ENCODE data around the gene CALU. TPM values are rescaled to one million over a fixed set of nuclear protein-coding genes. Genes with fewer than 3 reads are reported as not detected.
A peak's percentile ranks its signal among the peaks of the same experiment; 100 is the strongest.

The CALU gene
- polyA plus RNA-seq, 3 donors: 13.8 to 44.0 (median 33.2) TPM

DNA sequence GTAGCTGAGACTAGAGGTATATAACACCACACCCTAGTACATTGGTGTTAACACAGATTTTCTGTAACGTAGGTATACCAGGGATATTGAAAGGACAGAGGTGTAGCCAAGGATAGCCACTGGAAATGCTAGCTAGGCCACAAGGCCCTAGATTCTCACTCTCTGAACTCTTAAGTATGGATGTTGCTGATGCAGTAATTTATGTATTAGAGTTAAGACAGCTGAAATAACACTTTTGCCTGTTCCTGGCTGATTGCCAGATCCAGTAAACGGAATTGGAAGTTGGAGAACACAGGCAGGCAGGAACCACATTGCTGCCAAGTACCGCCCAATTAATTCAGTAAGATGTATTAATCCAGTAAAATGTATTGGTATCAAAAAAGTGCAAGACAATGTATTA lies 1.8 kb downstream of the CALU start:
- Histone ChIP-seq H4K20me1 (ENCODE audit: insufficient read depth, low read length) (peaks cover 21% of the 10 kb centered on the region), H3K27ac (ENCODE audit: low read depth in 1 of 2, low read length in 2 of 2) (no peak overlapping the region), H3K4me2 (replicated peaks; ENCODE audit: extremely low read depth, low read length, poor library complexity, severe bottlenecking) (no peak overlapping the region), H3K9me3 (replicated peaks in 1 of 2; ENCODE audit: control insufficient read depth in 1 of 2, insufficient read depth in 1 of 2, low read length in 2 of 2) (no peaks in the 10 kb centered on the region), H3K79me2 (ENCODE audit: insufficient read depth, low read length) (peaks cover 69% of the 10 kb centered on the region), H3K36me3 (replicated peaks in 1 of 2; ENCODE audit: control insufficient read depth in 1 of 2, insufficient read depth in 2 of 2, low read length in 2 of 2) (no peaks in the 10 kb centered on the region), H2AFZ (ENCODE audit: insufficient read depth, low read depth, low read length, poor library complexity, severe bottlenecking) (no peak overlapping the region), H3K4me1 (ENCODE audit: control insufficient read depth in 1 of 2, insufficient read depth in 2 of 2, low read length in 2 of 2) (peaks cover 21 to 31% of the 10 kb centered on the region in 2 donors), H3K9ac (ENCODE audit: insufficient read depth, low read length, poor library complexity, severe bottlenecking) (no peak overlapping the region), H3K27me3 (ENCODE audit: control insufficient read depth in 2 of 2, insufficient read depth in 2 of 2, low read length in 2 of 2) (no peaks in the 10 kb centered on the region), H3K4me3 (replicated peaks in 1 of 3; ENCODE audit: low read depth in 2 of 3, low read length in 3 of 3) (no peak overlapping the region)
- Mint-ChIP-seq H3K27me3 (ENCODE audit: low read depth in 3 of 3) (peaks cover 0 to 2% (median 0%) of the 10 kb centered on the region in 3 donors), H3K4me1 (peaks cover 33% of the 10 kb centered on the region), H3K36me3 (peaks cover 5 to 11% of the 10 kb centered on the region in 2 donors), H3K27ac (peak overlapping the region in 1 of 7 donors; percentile 38), H3K9me3 (no peaks in the 10 kb centered on the region), H3K4me3 (peak overlapping the region in 1 of 2 donors; percentile 42)
- intact Hi-C loops (cut with micrococcal nuclease): loop anchor here in 1 of 2 donors (10.0 kb wide), 1 partner anchor 124 kb away; the partner anchor contains the start of gene ATP6V1F
- WGBS (ENCODE audit: insufficient coverage): 80% methylated on average over 1 of the region's 3 CpGs
- TF ChIP-seq, protein P1, sequence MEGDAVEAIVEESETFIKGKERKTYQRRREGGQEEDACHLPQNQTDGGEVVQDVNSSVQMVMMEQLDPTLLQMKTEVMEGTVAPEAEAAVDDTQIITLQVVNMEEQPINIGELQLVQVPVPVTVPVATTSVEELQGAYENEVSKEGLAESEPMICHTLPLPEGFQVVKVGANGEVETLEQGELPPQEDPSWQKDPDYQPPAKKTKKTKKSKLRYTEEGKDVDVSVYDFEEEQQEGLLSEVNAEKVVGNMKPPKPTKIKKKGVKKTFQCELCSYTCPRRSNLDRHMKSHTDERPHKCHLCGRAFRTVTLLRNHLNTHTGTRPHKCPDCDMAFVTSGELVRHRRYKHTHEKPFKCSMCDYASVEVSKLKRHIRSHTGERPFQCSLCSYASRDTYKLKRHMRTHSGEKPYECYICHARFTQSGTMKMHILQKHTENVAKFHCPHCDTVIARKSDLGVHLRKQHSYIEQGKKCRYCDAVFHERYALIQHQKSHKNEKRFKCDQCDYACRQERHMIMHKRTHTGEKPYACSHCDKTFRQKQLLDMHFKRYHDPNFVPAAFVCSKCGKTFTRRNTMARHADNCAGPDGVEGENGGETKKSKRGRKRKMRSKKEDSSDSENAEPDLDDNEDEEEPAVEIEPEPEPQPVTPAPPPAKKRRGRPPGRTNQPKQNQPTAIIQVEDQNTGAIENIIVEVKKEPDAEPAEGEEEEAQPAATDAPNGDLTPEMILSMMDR (IDR thresholded peaks at IDR 0.05): no peak
- no peak for DNase-seq

DNA sequence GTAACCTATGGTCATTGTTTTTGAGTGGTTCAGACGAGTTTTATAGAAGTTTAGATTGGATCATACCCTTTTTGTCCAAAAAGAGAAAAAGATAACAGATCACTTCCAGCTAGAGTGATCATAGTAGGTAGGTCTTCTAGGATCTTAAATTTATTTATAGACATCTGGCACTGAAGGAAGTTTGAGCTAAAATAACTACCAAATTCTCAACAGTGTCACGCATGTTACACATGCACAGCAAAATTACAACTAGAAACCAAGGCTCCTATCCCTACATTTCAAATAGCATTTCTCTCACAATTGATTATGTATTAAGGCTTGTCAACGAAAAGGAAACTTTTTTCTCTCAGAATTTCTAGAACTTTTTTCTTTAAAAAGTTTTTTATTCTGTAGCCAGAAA lies 2.3 kb downstream of the CALU start:
- Histone ChIP-seq H3K9me3 (replicated peaks in 1 of 2; ENCODE audit: control insufficient read depth in 1 of 2, insufficient read depth in 1 of 2, low read length in 2 of 2) (no peaks in the 10 kb centered on the region), H3K4me1 (ENCODE audit: control insufficient read depth in 1 of 2, insufficient read depth in 2 of 2, low read length in 2 of 2) (peaks cover 21 to 30% of the 10 kb centered on the region in 2 donors), H3K27me3 (ENCODE audit: control insufficient read depth in 2 of 2, insufficient read depth in 2 of 2, low read length in 2 of 2) (no peaks in the 10 kb centered on the region), H4K20me1 (ENCODE audit: insufficient read depth, low read length) (peaks cover 23% of the 10 kb centered on the region), H3K4me2 (replicated peaks; ENCODE audit: extremely low read depth, low read length, poor library complexity, severe bottlenecking) (no peak overlapping the region), H2AFZ (ENCODE audit: insufficient read depth, low read depth, low read length, poor library complexity, severe bottlenecking) (no peak overlapping the region), H3K79me2 (ENCODE audit: insufficient read depth, low read length) (peaks cover 74% of the 10 kb centered on the region), H3K4me3 (replicated peaks in 1 of 3; ENCODE audit: low read depth in 2 of 3, low read length in 3 of 3) (no peak overlapping the region), H3K27ac (ENCODE audit: low read depth in 1 of 2, low read length in 2 of 2) (no peak overlapping the region), H3K9ac (ENCODE audit: insufficient read depth, low read length, poor library complexity, severe bottlenecking) (no peak overlapping the region), H3K36me3 (replicated peaks in 1 of 2; ENCODE audit: control insufficient read depth in 1 of 2, insufficient read depth in 2 of 2, low read length in 2 of 2) (no peaks in the 10 kb centered on the region)
- intact Hi-C loops (cut with micrococcal nuclease): loop anchor here in 1 of 2 donors (10.0 kb wide), 1 partner anchor 123 kb away; the partner anchor contains the start of gene ATP6V1F
- TF ChIP-seq, protein P1 (IDR thresholded peaks at IDR 0.05): no peak
- no peaks in the 10 kb centered on the region for H3K9me3 Mint-ChIP-seq
- H3K27me3 Mint-ChIP-seq (ENCODE audit: low read depth in 3 of 3): peaks cover 0 to 2% (median 0%) of the 10 kb centered on the region in 3 donors
- peaks cover 33% of the 10 kb centered on the region for H3K4me1 Mint-ChIP-seq
- no peak overlapping the region for H3K27ac Mint-ChIP-seq
- WGBS (ENCODE audit: insufficient coverage): no CpG with 5 or more reads among the region's 3 CpGs
- H3K4me3 Mint-ChIP-seq: no peak overlapping the region
- DNase-seq: no peak
- H3K36me3 Mint-ChIP-seq: peaks cover 5 to 15% of the 10 kb centered on the region in 2 donors

Measured in CD14-positive monocyte (primary cell).